Measurements from ENCODE around the gene SOWAHC.

DNA sequence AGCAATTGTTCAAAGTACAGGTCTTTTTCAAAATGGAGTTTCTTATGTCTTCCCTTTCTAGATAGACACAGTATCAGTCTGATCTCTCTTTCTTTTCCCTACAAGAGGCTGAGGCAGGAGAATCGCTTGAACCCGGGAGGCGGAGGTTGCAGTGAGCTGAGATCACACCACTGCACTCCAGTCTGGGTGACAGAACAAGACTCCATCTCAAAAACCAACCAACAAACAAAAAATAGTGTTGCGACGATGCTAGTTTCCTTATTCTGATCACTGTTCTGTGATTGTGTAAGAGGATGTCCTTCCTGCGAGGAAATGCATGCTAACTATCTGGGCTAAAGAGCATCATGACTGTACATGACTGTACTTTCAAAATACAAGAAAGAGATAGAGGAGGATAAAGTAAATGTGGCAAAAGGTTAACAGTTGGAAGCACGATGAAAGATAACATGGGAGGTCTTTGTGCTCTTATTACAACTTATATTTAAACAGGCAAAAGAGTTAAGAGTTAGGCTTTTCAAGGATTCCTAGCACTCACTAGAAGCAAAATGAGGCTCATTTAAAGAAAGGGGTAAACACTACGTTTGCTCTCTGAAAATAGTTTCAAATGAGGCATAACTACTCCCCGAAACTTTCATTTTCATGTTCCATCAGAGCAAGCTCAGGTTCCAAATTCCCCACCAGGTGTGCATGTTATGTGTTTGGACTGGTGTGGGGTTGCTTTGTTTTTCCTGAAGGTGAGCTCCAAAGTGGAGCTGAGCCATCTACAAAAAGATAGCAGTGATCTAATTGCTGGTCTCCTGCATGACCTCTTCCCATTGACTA is 23.8 kb downstream of the SOWAHC start:
- no peak for TF ChIP-seq POLR2A (IDR thresholded peaks at IDR 0.05)
- no peak for TF ChIP-seq CTCF (IDR thresholded peaks at IDR 0.05)

All from uterus (tissue), 2 donors.